Prostate gland (tissue), 2 donors: ENCODE data around the gene DPYD. TPM values are rescaled to one million over a fixed set of nuclear protein-coding genes. Genes with fewer than 3 reads are reported as not detected.
A peak's percentile ranks its signal among the peaks of the same experiment; 100 is the strongest.

Source experiments
- DNase-seq: peaks from one replicate; pipeline ENCODE4 v3.0.0-alpha.2; 2019; ENCODE audit warnings: low spot score
- H3K27ac ChIP-seq, 2 donors: fragments of 200-600 bp; sonication (generic); 2 replicates each; pipeline ENCODE4 v1.5.1; 2017 to 2019
- H3K27me3 ChIP-seq: fragments of 200-600 bp; sonication (generic); replicated peaks from 2 replicates; pipeline ENCODE4 v1.5.1; 2019; ENCODE audit not compliant: insufficient read depth
- H3K36me3 ChIP-seq, 2 donors: fragments of 200-600 bp; sonication (generic); 1 replicate in 1 of 2; 2 replicates in 1 of 2; pipeline versions ENCODE4 v1.5.1 to v1.8.1; 2017 to 2019
- H3K4me1 ChIP-seq: fragments of 200-600 bp; sonication (generic); replicated peaks from 2 replicates; pipeline ENCODE4 v1.5.1; 2019
- H3K4me3 ChIP-seq, 2 donors: fragments of 200-600 bp; sonication (generic); 2 replicates each; pipeline ENCODE4 v1.5.1; 2017 to 2019
- H3K9me3 ChIP-seq: fragments of 200-600 bp; sonication (generic); 2 replicates; pipeline ENCODE4 v1.5.1; 2017
- POLR2A ChIP-seq: fragments of 450-650 bp; IDR thresholded peaks from one replicate; pipeline ENCODE4 v1.6.1; 2016; ENCODE audit warnings: antibody characterized with exemption, mild to moderate bottlenecking
- POLR2AphosphoS5 ChIP-seq: sonication (generic); formaldehyde crosslinking; IDR thresholded peaks from one replicate; pipeline ENCODE4 v1.6.1; 2017; ENCODE audit warnings: antibody characterized with exemption
- WGBS: methylation state at CpG from one replicate; pipeline ENCODE4 v1.1.5; 2018; 5-methylcytosine and 5-hydroxymethylcytosine counted together
- intact Hi-C: fragments of 100-400 bp; cut with DNase I; formaldehyde crosslinking; loops from one replicate; pipeline ENCODE4 v1.14.2; 2022
- total RNA-seq, 2 donors: library from RNA; depleted of rRNA; stranded (reverse); fragments of >200 nt; gene quantifications; one replicate each; pipeline ENCODE4 v1.1.0, GENCODE V29; 2016
- TF ChIP-seq, protein P1 (sequence below), 4 experiments: fragments of 200-600 bp in 2 of 4; fragments of 450-650 bp in 2 of 4; sonication (generic) in 2 of 4; IDR thresholded peaks; 1 replicate in 3 of 4; 2 replicates in 1 of 4; pipeline ENCODE4 v1.5.1; 2016 to 2019; ENCODE audit warnings: antibody characterized with exemption in 4 of 4, mild to moderate bottlenecking in 2 of 4, moderate library complexity in 2 of 4

Gene DPYD
- total RNA-seq, 2 donors from 2014 or later: 18.2 to 19.7 TPM

DNA sequence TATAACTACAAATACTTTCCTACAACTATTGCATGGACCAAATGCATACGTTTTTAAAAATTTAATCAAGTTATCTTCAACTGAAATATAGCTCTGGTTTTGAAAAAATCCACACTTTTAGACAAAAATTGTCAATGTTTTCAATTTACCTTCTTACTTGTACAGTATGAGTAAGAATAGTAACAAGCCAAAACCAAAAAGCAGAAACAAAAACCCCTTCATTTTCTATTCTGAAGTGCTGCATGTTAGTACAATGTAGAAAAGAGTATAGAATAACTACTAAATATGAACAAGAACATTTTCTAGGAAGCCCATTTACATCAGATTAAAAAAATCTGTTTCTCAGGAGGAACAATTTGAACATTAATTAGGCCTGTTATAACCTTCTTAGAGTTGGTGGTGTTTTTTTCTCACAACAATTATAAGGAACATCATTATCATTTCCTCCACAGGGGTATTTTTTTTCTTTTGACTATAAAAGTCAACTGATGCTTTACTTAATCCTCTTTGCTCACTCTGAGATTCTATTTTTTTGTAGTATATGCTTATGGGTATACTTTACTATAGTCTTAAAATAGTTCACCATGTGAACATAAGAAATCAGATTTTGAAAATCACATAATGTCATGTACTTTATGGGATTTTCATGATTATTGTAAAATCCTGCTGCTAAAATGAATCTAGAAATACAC lies 723.9 kb downstream of the DPYD start:
- no peak for DNase-seq
- H3K4me3 ChIP-seq: no peak overlapping the region
- H3K27me3 ChIP-seq: no peaks in the 10 kb centered on the region
- no peak overlapping the region for H3K27ac ChIP-seq
- WGBS: 92% methylated on average over 1 of the region's 1 CpG
- no peaks in the 10 kb centered on the region for H3K9me3 ChIP-seq
- intact Hi-C loops: no loop called here
- TF ChIP-seq POLR2A (no peak), POLR2AphosphoS5 (no peak)
- TF ChIP-seq, protein P1, sequence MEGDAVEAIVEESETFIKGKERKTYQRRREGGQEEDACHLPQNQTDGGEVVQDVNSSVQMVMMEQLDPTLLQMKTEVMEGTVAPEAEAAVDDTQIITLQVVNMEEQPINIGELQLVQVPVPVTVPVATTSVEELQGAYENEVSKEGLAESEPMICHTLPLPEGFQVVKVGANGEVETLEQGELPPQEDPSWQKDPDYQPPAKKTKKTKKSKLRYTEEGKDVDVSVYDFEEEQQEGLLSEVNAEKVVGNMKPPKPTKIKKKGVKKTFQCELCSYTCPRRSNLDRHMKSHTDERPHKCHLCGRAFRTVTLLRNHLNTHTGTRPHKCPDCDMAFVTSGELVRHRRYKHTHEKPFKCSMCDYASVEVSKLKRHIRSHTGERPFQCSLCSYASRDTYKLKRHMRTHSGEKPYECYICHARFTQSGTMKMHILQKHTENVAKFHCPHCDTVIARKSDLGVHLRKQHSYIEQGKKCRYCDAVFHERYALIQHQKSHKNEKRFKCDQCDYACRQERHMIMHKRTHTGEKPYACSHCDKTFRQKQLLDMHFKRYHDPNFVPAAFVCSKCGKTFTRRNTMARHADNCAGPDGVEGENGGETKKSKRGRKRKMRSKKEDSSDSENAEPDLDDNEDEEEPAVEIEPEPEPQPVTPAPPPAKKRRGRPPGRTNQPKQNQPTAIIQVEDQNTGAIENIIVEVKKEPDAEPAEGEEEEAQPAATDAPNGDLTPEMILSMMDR (IDR thresholded peaks at IDR 0.05): no peak
- H3K36me3 ChIP-seq: no peaks in the 10 kb centered on the region
- no peaks in the 10 kb centered on the region for H3K4me1 ChIP-seq

DNA sequence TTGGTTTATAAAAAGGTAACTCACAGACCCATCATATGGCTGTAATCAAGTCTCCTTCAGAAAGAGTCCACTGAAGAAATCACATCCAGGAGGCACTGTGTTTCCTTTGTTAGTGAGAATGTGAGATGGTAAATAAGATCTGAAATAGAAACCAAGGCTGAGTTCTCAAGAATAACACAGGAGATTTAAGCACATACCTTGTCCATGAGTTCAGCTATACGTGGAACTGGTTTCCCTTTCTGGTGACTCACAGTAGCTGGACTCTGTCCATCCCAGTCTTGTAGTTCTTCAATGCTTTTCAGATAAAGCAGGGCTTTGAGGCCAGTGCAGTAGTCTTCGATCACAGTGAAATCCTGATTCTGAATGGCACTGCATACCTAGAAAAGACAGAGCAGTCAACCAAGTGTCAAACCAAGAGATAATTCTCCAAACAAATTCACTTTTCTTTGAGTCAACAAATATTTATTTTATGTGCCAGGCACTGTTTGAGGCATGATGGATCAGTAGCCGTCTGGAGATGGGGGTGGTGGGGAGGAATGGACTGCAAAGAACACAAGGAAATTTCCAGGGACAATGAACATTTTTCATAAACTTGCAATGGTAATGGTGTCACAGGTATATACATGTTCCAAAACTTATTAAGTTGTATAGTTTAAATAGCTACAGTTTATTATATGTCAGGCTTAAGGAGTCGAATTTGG lies 727.8 kb downstream of the DPYD start:
- no peaks in the 10 kb centered on the region for H3K36me3 ChIP-seq
- H3K4me3 ChIP-seq: no peak overlapping the region
- no peaks in the 10 kb centered on the region for H3K27me3 ChIP-seq
- H3K27ac ChIP-seq: no peak overlapping the region
- whole genome bisulfite sequencing: 35% methylated on average over 4 of the region's 4 CpGs
- H3K4me1 ChIP-seq: no peaks in the 10 kb centered on the region
- TF ChIP-seq POLR2A (no peak), POLR2AphosphoS5 (no peak)
- TF ChIP-seq, protein P1 (IDR thresholded peaks at IDR 0.05): no peak
- H3K9me3 ChIP-seq: no peaks in the 10 kb centered on the region
- peak; percentile 34 for DNase-seq
- intact Hi-C loops: no loop called here

DNA sequence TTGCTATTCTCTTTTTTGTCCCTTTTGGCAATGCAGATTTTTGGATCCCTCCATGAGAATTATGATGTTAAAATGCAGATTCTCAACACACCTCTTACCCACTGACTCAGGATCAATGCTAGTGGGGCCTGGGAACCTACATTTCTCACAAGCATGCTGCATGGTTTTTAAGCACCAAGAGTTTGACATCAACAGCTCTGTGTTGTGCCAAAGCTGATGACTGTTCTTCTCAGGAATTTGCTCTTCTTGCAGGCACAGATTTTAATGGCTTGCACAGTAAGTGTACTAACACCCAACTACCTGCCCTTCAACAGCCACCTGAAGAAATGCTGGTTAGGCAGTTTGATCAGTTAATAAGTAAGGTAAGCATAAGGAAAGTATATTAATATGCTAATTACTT lies 730.5 kb downstream of the DPYD start:
- H3K27me3 ChIP-seq: no peaks in the 10 kb centered on the region
- DNase-seq: no peak
- H3K4me1 ChIP-seq: no peaks in the 10 kb centered on the region
- no peaks in the 10 kb centered on the region for H3K36me3 ChIP-seq
- no peak for TF ChIP-seq POLR2AphosphoS5
- no peak for TF ChIP-seq POLR2A
- TF ChIP-seq, protein P1 (IDR thresholded peaks at IDR 0.05): no peak
- no peaks in the 10 kb centered on the region for H3K9me3 ChIP-seq
- H3K27ac ChIP-seq: no peak overlapping the region
- no peak overlapping the region for H3K4me3 ChIP-seq
- intact Hi-C loops: no loop called here

DNA sequence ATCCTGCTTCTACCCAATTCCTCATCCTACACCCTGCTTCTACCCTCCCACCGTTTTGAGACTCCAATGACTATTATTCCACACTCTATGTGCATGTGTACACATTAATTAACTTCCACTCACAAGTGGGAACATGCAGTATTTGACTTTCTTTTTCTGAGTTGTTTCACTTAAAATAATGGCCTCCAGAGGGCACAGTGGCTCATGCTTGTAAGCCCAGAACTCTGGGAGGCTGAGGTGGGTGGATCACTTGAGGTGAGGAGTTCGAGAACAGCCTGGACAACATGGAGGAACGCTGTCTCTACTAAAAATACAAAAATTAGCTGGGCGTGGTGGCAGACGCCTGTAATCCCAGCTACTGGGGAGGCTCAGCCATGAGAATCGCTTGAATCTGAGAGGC lies 734.5 kb downstream of the DPYD start:
- intact Hi-C loops: no loop called here

More for the DNA sequence above, 734.5 kb downstream of the DPYD start:
- TF ChIP-seq, protein P1 (IDR thresholded peaks at IDR 0.05): no peak
- TF ChIP-seq POLR2AphosphoS5 (no peak), POLR2A (no peak)
- Histone ChIP-seq H3K36me3 (no peaks in the 10 kb centered on the region), H3K9me3 (no peaks in the 10 kb centered on the region), H3K27me3 (no peaks in the 10 kb centered on the region), H3K4me3 (no peak overlapping the region), H3K27ac (no peak overlapping the region), H3K4me1 (no peaks in the 10 kb centered on the region)
- DNase-seq: no peak
- WGBS: 90% methylated on average over 6 of the region's 6 CpGs
